GM21723 (cell line): ENCODE results near the gene LAT.
"Not testable (repeated sequence)": the region's sequence is repeated elsewhere in the genome, so short reads cannot be mapped to it uniquely, and the experiment has no call there.

ENCODE experiments used
- ATAC-seq: cut with Tn5 transposase; IDR thresholded peaks from one replicate; pipeline ENCODE4 v1.9.1; 2021; ENCODE audit warnings: mild to moderate bottlenecking, moderate library complexity; ENCODE audit not compliant: unreplicated experiment

LAT gene

DNA sequence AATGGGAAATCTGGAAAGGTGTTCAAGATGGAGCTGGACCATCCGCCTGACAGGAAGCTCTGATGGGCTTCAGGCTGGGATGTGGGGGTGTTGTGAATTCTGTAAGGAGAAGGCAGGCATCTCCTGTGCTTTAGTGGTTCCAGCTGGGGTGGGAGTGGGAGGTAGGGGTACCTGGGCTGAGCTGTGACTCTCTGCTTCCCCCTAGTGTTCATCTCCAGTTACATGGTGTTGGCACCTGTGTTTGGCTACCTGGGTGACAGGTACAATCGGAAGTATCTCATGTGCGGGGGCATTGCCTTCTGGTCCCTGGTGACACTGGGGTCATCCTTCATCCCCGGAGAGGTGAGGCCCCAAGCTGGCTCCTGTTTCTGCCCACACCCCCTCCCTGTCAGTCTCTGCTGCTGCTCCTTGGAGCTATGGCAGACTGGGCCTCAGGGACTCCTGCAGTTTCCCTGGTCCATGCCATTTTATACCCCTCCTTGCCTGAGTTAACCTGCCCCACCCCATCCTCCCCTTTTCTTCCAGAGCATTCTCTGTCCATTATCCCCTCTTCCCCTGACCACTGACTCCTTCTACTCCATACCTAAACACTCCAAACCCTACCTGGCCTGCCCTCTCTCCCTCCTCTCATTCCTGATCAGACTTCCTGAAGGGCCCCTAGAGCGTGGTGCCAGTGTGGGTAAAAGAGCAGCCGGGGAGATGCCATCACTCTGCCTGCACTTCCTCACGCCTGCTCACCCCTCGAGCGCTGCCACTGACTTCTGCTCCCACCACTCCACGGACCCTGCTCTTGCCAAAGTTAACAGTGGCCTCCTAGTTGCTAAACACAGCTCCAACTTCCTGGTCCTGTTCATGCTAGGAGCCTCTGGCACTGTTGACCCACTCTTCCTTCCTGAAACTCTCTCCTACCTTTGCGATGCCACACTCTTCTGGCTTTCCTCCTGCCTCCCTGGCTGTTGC is 6.9 kb upstream of the LAT start:
- no peak for ATAC-seq

DNA sequence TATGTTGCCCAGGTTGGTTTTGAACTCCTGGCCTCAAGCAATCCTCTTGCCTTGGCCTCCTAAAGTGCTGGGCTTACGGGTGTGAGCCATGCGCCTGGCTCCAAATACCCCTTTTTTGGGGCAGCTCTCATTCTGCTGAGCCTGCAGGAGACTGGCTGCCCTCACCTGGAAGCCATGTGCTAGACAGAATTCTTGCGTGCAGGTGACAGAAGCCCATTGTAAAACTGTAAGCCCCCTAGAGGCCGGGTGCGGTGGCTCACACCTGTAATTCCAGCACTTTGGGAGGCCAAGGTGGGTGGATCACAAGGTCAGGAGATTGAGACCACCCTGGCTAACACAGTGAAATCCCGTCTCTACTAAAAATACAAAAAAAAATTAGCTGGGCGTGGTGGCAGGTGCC is 4.5 kb upstream of the LAT start:
- ATAC-seq, result not testable (repeated sequence)

DNA sequence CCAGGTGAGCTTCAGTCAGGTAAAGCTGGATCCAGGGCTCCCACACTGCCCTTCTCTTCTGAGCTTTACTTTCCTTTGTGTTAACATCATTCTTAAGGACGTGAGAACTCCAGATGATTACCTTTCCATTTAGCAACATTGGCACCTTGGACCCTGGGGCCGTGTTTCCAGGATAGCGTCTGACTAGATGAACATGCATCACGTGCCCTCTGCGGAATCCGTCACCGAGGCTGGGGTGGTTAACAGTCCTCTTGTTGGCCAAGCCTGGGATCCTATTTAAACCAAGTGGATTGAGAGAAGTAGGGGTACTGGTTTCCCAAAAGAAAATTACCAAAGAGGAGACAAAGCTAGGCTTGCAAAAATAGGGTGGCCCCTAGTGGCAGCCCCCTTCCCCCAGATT is 3.9 kb upstream of the LAT start:
- no peak for ATAC-seq

DNA sequence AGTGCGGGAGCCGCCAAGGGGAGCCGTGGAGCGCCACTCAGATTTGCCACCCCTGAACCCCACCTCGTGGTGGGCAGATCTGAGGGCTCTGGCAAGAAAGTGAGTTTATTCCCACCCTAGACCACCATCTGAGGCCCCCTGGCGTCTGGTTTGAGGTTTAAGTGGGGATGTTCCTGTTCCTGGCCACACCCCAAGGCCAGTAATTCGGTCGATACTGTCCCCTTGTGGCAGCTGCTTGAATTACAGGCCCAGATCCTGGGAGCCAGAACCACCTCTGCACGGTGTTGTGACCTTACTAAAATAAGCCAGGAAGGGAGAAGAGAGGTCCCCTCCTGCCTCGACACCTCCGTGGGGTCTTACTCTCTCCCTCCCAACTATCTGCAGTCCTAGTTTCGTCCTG is 3.3 kb upstream of the LAT start:
- ATAC-seq, result no peak

DNA sequence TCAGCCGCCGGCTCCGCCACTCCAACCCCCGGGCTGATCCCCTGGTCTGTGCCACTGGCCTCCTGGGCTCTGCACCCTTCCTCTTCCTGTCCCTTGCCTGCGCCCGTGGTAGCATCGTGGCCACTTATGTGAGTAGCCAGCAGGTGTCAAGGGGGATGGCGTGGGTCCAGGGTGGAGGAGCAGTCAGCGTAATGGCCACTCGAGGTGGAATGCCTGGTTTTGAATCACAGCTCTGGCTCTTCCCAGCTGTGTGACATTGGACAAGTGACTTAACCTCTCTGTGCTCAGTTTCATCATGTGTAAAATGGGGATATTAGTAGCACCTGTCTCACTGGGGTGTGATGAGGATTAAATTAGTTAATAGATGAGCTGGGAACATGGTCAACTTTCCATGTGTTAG is 2.4 kb upstream of the LAT start:
- no peak for ATAC-seq

DNA sequence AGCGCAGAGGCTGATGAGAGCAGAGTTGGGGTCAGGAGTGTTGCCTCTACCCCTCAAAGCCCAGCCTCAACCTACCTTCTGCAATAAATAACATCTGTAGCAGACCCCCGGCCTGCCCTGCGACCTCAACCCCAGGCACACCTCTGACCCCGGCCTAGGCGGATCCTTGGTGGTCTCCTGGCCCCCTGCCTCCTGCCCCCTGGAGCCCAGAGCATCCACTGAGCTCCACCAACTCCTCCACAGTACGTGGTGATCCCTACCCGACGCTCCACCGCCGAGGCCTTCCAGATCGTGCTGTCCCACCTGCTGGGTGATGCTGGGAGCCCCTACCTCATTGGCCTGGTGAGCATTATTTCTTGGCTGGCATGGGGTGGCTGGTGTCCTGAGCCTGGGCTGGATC is 1.9 kb upstream of the LAT start:
- no peak for ATAC-seq

DNA sequence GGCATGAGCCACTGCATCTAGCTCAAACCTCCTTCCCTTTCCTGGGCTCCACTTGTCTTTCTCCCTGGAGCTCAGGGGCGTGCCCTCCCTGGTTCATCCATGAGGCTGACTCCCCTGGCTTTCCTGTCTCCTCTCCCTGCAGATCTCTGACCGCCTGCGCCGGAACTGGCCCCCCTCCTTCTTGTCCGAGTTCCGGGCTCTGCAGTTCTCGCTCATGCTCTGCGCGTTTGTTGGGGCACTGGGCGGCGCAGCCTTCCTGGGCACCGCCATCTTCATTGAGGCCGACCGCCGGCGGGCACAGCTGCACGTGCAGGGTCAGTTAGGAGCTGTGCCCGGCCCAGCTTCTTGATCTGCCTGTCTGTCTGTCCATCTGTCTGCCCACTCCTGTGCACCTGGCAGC is 1.2 kb upstream of the LAT start:
- ATAC-seq, result no peak

DNA sequence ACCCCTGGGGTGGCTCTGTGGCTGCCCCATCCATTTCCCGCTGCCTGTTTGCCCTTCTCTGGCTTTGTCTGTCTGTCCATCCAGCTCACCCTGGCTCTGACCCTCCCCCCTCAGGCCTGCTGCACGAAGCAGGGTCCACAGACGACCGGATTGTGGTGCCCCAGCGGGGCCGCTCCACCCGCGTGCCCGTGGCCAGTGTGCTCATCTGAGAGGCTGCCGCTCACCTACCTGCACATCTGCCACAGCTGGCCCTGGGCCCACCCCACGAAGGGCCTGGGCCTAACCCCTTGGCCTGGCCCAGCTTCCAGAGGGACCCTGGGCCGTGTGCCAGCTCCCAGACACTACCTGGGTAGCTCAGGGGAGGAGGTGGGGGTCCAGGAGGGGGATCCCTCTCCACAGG is 761 bp upstream of the LAT start:
- ATAC-seq, result no peak

DNA sequence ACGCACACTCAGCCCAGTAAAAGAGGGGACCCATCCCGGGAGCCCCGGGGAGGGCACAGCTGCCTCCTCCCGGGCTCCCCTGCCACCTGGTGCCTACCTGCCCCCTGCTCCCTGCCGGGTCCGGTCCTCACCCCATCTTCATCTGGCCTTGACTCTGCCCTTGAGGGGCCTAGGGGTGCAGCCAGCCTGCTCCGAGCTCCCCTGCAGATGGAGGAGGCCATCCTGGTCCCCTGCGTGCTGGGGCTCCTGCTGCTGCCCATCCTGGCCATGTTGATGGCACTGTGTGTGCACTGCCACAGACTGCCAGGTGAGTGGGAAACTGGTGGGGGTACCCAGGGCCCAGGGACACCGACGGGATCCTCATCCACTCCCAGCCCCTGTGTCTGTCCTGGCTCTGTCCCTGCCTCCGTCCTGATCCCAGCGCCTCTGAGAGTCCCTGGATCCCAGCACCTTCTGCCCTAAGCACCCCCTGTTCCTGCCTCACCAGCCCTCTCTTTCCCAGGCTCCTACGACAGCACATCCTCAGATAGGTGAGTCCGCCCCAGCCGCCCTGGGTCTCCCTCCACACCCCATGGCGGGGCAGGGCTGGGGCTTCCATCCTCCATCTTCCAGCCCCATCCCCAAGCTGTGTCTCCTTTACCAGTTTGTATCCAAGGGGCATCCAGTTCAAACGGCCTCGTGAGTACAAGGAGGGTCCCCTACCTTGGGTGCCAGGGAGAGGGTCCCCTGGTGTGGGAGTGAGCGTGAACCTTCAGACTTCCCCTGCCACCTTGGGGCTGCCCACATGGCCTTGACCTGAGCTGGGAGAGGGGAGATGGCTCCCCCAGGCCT is 574 bp downstream of the LAT start:
- no peak for ATAC-seq

DNA sequence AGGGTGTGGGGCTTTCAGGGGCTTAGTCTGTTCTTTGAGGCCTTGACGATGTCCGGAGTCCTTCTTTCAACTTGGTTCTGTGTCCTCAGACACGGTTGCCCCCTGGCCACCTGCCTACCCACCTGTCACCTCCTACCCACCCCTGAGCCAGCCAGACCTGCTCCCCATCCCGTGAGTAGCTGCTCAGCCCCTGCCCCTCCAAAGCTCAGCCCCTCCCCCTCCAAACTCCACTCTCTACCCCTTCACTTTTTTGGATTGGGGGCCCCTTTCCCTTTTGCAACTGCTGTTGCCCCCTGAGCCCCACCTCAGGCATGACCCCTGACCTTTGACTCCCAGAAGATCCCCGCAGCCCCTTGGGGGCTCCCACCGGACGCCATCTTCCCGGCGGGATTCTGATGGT is 1.2 kb downstream of the LAT start:
- ATAC-seq, result no peak

DNA sequence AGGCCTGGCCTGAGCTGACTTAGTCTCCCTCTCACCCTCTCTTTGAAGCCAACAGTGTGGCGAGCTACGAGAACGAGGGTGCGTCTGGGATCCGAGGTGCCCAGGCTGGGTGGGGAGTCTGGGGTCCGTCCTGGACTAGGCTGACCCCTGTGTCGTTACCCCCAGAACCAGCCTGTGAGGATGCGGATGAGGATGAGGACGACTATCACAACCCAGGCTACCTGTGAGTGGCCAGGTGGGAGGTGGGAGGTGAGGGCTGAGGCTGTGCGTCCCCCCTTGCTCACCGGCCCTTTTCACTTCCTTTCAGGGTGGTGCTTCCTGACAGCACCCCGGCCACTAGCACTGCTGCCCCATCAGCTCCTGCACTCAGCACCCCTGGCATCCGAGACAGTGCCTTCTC is 1.6 kb downstream of the LAT start:
- ATAC-seq, result no peak

DNA sequence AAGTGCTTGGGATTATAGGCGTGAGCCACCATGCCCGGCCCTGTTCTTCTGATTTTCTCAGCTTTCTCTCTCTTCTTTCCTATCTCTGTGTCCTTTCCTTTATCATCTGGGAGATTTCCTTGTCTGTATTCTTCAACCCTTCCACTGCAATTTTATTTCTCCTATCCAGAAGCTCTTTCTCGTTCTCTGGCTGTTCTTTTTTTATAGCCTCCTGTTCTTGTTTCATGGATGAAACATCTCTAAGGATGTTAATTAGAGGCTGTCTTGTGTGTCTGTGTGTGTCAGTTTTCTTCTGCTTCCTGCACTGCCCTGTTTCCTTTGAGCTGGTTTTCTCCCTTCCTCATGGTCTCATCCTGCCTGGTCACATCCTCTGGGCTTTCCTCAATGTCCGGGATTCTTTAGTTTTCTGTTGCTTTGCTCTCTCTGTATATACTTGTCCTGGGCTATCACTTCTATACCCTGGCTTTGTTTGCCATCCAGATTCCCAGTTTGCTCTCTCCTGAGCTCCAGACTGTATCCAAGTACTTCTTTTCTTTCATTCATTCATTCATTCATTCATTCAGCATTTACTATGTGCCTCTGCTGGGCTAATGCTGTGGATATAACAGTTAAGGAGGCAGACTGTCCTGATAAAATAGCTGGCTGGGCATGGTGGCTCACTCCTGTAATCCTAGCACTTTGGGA is 2.5 kb downstream of the LAT start:
- no peak for ATAC-seq

DNA sequence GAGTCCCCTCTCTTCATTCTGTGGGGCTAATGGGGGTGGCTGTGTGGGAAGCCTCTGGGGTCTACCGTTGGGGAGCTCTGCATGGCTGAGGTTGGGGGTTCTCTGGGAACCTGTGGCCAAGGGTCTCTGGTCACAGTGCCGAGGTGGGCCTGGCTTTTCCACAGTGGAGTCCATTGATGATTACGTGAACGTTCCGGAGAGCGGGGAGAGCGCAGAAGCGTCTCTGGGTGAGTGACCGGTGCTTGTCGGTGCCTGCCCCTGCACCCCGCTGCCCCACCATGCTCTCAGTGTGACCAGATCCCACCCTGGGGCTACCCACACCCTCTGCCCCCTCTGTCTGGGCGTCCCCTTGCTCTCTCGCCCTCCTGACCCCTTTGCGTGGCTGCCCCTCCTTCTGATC is 4.5 kb downstream of the LAT start:
- ATAC-seq, result no peak

DNA sequence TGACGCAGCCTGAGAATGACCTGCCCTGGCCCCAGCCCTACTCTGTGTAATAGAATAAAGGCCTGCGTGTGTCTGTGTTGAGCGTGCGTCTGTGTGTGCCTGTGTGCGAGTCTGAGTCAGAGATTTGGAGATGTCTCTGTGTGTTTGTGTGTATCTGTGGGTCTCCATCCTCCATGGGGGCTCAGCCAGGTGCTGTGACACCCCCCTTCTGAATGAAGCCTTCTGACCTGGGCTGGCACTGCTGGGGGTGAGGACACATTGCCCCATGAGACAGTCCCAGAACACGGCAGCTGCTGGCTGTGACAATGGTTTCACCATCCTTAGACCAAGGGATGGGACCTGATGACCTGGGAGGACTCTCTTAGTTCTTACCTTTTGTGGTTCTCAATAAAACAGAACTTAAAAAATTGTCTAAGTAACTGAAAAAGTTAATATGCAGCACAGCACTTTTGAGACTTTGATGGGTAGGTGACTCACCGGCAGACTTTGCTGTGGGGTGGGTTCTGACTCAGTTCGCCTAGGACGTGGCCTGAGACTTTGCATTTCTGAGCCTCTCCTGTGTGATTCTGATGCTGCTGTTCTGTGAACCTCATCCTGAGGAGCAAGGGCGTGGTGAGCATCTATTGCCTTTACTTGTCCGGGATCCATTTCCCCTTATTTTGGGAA is 5.7 kb downstream of the LAT start:
- ATAC-seq, result no peak

DNA sequence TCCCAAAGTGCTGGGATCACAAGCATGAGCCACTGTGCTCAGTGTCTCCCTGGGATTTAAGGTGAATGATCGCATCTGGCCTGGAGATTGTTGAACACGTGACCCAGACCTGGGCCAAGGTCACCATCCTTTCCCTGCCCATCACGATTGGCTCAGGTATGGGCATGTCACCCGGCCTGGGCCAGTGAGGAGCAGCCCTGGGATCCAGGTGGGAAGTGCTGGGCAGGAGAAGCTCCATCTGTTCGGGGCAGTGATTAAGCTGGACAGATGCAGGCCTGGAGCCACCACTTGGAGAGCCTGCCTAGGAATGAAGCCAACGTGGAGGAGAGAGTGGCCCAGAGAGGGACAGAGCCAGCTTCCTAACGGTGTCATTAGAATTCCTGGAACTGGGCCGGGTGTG is 6.8 kb downstream of the LAT start:
- no peak for ATAC-seq

DNA sequence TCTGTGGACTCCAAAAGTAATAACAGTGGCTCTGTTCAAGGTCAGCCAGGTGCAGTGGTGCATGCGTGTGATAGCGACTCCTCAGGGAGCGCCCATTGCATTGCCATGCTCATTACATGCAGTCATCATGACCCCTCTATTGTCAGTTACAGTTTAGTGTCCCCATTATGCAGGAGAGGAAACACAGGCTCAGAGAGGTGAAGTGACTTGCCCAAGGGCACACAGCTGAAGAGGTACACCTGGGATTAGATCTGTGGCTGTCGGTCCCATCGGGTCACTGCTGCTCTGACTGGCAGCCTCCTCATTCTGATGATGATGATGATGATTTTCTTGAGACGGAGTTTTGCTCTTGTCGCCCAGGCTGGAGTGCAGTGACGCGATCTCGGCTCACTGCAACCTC is 7.6 kb downstream of the LAT start:
- no peak for ATAC-seq

DNA sequence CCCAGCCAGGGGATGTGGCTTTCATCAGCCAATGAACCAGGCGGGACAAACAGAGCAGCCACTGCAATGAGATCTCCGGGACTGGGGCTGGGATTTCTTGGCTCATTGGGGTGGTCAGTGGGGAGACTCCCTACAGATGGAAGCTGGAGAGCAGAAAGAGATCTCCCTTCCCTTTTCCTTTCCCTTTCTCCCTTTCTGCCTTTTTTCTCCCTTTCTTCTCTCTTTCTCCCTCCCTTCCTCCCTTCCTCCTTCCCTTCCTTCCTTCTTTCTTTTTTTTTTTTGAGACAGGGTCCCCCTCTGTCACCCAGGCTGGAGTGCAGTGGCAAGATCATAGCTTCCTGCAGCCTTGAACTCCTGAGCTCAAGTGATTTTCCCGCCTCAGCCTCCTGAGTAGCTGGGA is 14.0 kb downstream of the LAT start:
- ATAC-seq, result no peak

DNA sequence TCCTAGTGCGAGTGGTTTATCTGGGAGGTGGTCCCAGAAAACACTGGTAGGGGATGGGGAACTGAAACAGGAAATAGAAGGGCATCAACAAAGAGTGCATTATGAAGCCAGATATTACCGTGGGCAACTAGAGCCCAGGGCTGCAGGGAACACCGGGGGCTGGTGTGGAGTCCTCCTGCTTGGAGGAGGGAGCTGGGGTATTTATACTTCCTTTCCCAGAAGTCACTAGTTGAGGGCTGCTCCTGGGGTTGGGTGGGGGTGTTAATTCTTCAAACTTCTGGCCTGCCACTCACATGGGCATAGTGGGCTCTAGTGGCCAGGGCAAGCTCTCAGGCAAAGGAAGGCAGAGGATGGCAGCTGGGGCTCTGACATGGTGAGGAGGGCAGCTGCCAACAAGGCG is 14.7 kb downstream of the LAT start:
- no peak for ATAC-seq

DNA sequence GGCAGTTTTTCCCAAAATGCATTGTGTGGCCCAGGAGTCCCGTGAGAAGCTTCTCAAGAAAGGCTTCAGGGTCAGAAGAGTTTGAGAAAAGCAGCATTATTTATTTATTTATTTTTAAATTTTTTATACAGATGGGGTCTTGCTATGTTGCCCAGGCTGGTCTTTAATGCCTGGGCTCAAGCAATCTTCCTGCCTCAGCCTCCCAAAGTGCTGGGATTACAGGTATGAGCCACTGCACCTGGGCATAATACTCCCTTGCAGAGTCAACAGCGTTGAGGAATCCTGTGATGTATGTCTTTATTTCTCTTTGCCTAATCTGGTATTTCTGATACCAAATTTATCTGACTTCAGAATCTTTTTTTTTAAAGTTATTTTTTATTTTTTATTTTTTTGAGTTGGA is 15.2 kb downstream of the LAT start:
- no peak for ATAC-seq

DNA sequence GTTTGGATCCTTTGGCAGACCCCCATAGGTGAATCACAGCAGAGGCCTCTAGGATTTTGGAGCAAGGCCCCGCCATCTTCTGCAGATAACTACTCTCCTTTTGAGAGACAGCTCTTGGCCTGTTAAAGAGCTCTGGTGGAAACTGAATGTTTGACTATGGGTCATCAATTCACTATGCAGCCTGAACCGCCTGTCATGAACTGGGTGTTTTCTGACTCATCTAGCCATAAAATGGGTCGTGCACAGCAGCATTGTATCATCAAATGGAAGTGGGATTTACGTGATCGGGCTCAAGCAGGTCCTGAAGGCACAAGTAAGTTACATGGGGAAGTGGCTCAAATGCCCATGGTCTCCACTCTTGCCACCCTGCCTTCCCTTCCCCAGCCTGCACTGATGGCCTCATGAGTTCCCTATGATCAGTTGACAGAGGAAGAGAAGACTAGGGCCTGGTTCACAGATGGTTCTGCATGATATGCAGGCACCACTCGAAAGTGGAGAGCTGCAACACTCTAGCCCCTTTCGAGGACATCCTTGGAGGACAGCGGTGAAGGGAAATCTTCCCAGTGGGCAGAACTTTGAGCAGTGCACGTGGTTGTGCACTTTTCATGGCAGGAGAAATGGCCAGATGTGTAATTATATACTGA is 19.8 kb downstream of the LAT start:
- ATAC-seq, result not testable (repeated sequence)
